ENCODE measurements around the gene MAB21L4. TPM values are rescaled to one million over a fixed set of nuclear protein-coding genes. Genes with fewer than 3 reads are reported as not detected.

Gene MAB21L4
- total RNA-seq, 1 experiment from 2014 or later: 0.15 TPM

DNA sequence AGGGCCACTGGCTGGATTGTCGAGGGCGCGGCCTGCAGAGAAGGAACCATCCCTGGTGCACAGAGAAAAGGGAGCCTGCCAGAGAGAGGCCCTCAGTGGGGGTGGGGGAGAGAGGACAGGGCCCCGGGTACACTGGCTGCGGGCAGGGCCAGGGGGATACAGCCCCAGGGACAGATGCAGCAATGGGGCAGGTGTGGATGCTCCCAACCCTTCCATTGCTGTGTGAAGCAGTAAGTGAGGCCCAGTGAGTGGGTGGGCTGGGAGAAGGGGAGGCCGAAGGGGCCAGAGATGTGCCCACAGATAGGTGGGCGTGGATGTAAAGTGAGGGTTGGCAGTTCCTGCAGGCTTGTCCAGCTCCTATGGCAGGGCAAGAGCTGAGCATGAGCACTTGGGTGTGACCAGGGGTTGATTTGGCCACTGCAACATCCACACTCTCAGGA is 19.9 kb downstream of the MAB21L4 start:
- no peaks in the 10 kb centered on the region for H3K79me2 ChIP-seq (ENCODE audit: insufficient read depth, low read length)
- H4K5ac ChIP-seq (ENCODE audit: insufficient read length, low read depth, low read length): no peak overlapping the region
- H3K27me3 Mint-ChIP-seq (ENCODE audit: low read depth): no peaks in the 10 kb centered on the region
- no peaks in the 10 kb centered on the region; a peak in 1 of 7 replicates for H3K36me3 Mint-ChIP-seq (ENCODE audit: insufficient read depth in 1 of 3, low read depth in 3 of 3)
- H3K4me1 Mint-ChIP-seq: peaks cover 0 to 3% of the 10 kb centered on the region in 2 experiments; a peak in 1 of 4 replicates
- no peak overlapping the region for H2AK5ac ChIP-seq (ENCODE audit: insufficient read length, low read length)
- no peak overlapping the region for H3K27ac Mint-ChIP-seq
- no peak overlapping the region for H2BK12ac ChIP-seq (ENCODE audit: insufficient read length, low read depth, low read length)
- no peaks in the 10 kb centered on the region for H4K20me1 ChIP-seq (ENCODE audit: control insufficient read depth, insufficient read depth, insufficient read length)
- no peaks in the 10 kb centered on the region for H3K27me3 ChIP-seq (ENCODE audit: insufficient read depth, low read length)
- H3K4me1 ChIP-seq (ENCODE audit: insufficient read depth, low read length): no peaks in the 10 kb centered on the region
- H3K9me3 ChIP-seq (ENCODE audit: control insufficient read depth, low read depth, low read length): no peaks in the 10 kb centered on the region
- H3K56ac ChIP-seq (ENCODE audit: insufficient read length, low read depth, low read length): no peak overlapping the region
- no peak overlapping the region for H3T11ph ChIP-seq (ENCODE audit: low read length)
- H3K23ac ChIP-seq (ENCODE audit: insufficient read length, low read depth, low read length): no peak overlapping the region
- no peaks in the 10 kb centered on the region for H3K9me3 Mint-ChIP-seq
- no peak overlapping the region for H3K4me3 Mint-ChIP-seq
- WGBS (ENCODE audit: extremely low coverage, insufficient read length, low lambda C conversion rate): no CpG with 5 or more reads among the region's 7 CpGs
- no peaks in the 10 kb centered on the region for H3K79me1 ChIP-seq (ENCODE audit: insufficient read depth, low read depth, low read length, poor library complexity, severe bottlenecking)
- no peak overlapping the region for H2BK20ac ChIP-seq (ENCODE audit: low read depth, low read length, poor library complexity, severe bottlenecking)
- H2AFZ ChIP-seq (ENCODE audit: low read length): no peak overlapping the region
- H3K18ac ChIP-seq (ENCODE audit: insufficient read length, low read depth, low read length): no peak overlapping the region
- H3K9ac ChIP-seq (ENCODE audit: extremely low read depth, insufficient read length, low read length): no peak overlapping the region
- no peak for TF ChIP-seq CTCF (conservative IDR thresholded peaks at IDR 0.05)
- no peak overlapping the region for H3K4ac ChIP-seq (ENCODE audit: low read depth, low read length)
- no peak overlapping the region for H3K27ac ChIP-seq (ENCODE audit: insufficient read length, low read depth, low read length)
- no peak overlapping the region for H4K8ac ChIP-seq (replicated peaks; ENCODE audit: insufficient read length, low read depth, low read length)
- no peaks in the 10 kb centered on the region for H3K23me2 ChIP-seq (ENCODE audit: insufficient read length, low read depth, low read length, poor library complexity, severe bottlenecking)
- no peak overlapping the region for H3K14ac ChIP-seq (ENCODE audit: insufficient read depth, low read length)
- H2BK120ac ChIP-seq (ENCODE audit: low read depth, low read length, poor library complexity, severe bottlenecking): no peak overlapping the region
- H2BK15ac ChIP-seq (ENCODE audit: low read depth, low read length): no peak overlapping the region
- H2BK5ac ChIP-seq (ENCODE audit: insufficient read length, low read length): no peak overlapping the region
- H3K4me2 ChIP-seq (ENCODE audit: insufficient read depth, insufficient read length, low read length): no peak overlapping the region
- no peak for DNase-seq
- no peak overlapping the region for H4K91ac ChIP-seq (ENCODE audit: insufficient read length, low read depth, low read length)

Data from H9 (cell line).